ENCODE measurements around the gene HOXB13. TPM values are rescaled to one million over a fixed set of nuclear protein-coding genes. Genes with fewer than 3 reads are reported as not detected.

The HOXB13 gene
- total RNA-seq, 4 donors from 2014 or later = not detected

DNA sequence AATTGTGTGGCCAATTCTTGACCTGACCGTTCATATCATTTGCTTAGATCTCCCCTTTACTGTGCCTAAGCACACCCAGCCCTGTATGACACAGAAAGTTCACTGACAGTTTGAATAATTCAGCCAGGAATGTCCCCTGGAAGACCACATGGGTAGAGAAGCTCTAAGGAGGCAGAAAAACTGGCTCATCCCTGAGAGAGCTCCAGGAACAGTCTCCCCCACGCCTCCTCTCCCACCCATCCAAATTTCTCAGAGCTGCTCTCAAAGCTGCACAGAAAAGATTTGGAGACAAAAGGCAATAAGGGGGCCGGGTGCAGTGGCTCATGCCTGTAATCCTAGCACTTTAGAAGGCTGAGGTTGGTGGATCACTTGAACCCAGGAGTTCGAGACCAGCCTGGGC, 17.4 kb downstream of the HOXB13 start:
- 77% methylated on average over 4 of the region's 4 CpGs for WGBS
- Histone ChIP-seq H3K9me3 (no peaks in the 10 kb centered on the region), H3K27ac (replicated peaks in 1 of 4) (no peak overlapping the region), H3K4me3 (no peak overlapping the region), H3K4me1 (no peaks in the 10 kb centered on the region), H3K36me3 (no peaks in the 10 kb centered on the region), H3K27me3 (peaks cover 0 to 96% (median 22%) of the 10 kb centered on the region in 4 donors)
- intact Hi-C loops (cut with DNase I) = no loop called here
- TF ChIP-seq EP300 (IDR thresholded peaks at IDR 0.05) (no peak), POLR2AphosphoS5 (IDR thresholded peaks at IDR 0.05) (no peak), POLR2A (IDR thresholded peaks at IDR 0.05; ENCODE audit: low read depth) (no peak)
- TF ChIP-seq, protein P1, sequence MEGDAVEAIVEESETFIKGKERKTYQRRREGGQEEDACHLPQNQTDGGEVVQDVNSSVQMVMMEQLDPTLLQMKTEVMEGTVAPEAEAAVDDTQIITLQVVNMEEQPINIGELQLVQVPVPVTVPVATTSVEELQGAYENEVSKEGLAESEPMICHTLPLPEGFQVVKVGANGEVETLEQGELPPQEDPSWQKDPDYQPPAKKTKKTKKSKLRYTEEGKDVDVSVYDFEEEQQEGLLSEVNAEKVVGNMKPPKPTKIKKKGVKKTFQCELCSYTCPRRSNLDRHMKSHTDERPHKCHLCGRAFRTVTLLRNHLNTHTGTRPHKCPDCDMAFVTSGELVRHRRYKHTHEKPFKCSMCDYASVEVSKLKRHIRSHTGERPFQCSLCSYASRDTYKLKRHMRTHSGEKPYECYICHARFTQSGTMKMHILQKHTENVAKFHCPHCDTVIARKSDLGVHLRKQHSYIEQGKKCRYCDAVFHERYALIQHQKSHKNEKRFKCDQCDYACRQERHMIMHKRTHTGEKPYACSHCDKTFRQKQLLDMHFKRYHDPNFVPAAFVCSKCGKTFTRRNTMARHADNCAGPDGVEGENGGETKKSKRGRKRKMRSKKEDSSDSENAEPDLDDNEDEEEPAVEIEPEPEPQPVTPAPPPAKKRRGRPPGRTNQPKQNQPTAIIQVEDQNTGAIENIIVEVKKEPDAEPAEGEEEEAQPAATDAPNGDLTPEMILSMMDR (IDR thresholded peaks at IDR 0.05) = no peak
- DNase-seq (ENCODE audit: extremely low spot score) = no peak

GRCh38 chr17:48704361-48705248, 23.9 kb downstream of the HOXB13 start:
- no peaks in the 10 kb centered on the region for H3K9me3 ChIP-seq
- H3K4me3 ChIP-seq = no peak overlapping the region
- TF ChIP-seq POLR2A (IDR thresholded peaks at IDR 0.05; ENCODE audit: low read depth) (no peak), POLR2AphosphoS5 (IDR thresholded peaks at IDR 0.05) (no peak), EP300 (IDR thresholded peaks at IDR 0.05) (no peak)
- TF ChIP-seq, protein P1 (IDR thresholded peaks at IDR 0.05) = no peak
- DNase-seq (ENCODE audit: extremely low spot score) = no peak
- peaks cover 0 to 91% (median 11%) of the 10 kb centered on the region in 4 donors for H3K27me3 ChIP-seq
- whole genome bisulfite sequencing = 73% methylated on average over 11 of the region's 11 CpGs
- no peak overlapping the region for H3K27ac ChIP-seq (replicated peaks in 1 of 4)
- no peaks in the 10 kb centered on the region for H3K4me1 ChIP-seq
- no peaks in the 10 kb centered on the region for H3K36me3 ChIP-seq
- intact Hi-C loops (cut with DNase I) = no loop called here

- DNase-seq (ENCODE audit: extremely low spot score) = no peak
- Histone ChIP-seq H3K27ac (replicated peaks in 1 of 4) (no peak overlapping the region), H3K9me3 (no peaks in the 10 kb centered on the region), H3K36me3 (no peaks in the 10 kb centered on the region), H3K4me1 (no peaks in the 10 kb centered on the region), H3K4me3 (no peak overlapping the region), H3K27me3 (peaks cover 0 to 92% (median 8%) of the 10 kb centered on the region in 4 donors)
- 82% methylated on average over 10 of the region's 10 CpGs for WGBS
- intact Hi-C loops (cut with DNase I) = no loop called here
- TF ChIP-seq, protein P1 (IDR thresholded peaks at IDR 0.05) = no peak
- no peak for TF ChIP-seq POLR2AphosphoS5 (IDR thresholded peaks at IDR 0.05)
- no peak for TF ChIP-seq POLR2A (IDR thresholded peaks at IDR 0.05; ENCODE audit: low read depth)
- no peak for TF ChIP-seq EP300 (IDR thresholded peaks at IDR 0.05)
These were observed 26.6 kb downstream of the HOXB13 start for GRCh38 chr17:48701864-48702532.

GRCh38 chr17:48693178-48693577, 35.4 kb downstream of the HOXB13 start:
- WGBS = 61% methylated on average over 1 of the region's 1 CpG
- H3K27ac ChIP-seq (replicated peaks in 1 of 4) = no peak overlapping the region
- DNase-seq (ENCODE audit: extremely low spot score) = no peak
- H3K9me3 ChIP-seq = peaks cover 0 to 6% (median 3%) of the 10 kb centered on the region in 4 donors
- no peak overlapping the region for H3K4me3 ChIP-seq
- H3K4me1 ChIP-seq = no peaks in the 10 kb centered on the region
- TF ChIP-seq, protein P1 (IDR thresholded peaks at IDR 0.05) = no peak
- TF ChIP-seq POLR2AphosphoS5 (IDR thresholded peaks at IDR 0.05) (no peak), POLR2A (IDR thresholded peaks at IDR 0.05; ENCODE audit: low read depth) (no peak), EP300 (IDR thresholded peaks at IDR 0.05) (no peak)
- peaks cover 0 to 49% (median 6%) of the 10 kb centered on the region in 4 donors for H3K27me3 ChIP-seq
- intact Hi-C loops (cut with DNase I) = no loop called here
- H3K36me3 ChIP-seq = no peaks in the 10 kb centered on the region

All from esophagus muscularis mucosa (tissue), 4 donors.